GM21576 (cell line): ENCODE measurements around the gene ELOVL7.
"Not testable (repeated sequence)": the region's sequence is repeated elsewhere in the genome, so short reads cannot be mapped to it uniquely, and the experiment has no call there.

Source experiments
- ATAC-seq: cut with Tn5 transposase; IDR thresholded peaks from one replicate; pipeline ENCODE4 v1.9.1; 2021; ENCODE audit warnings: mild to moderate bottlenecking, moderate library complexity; ENCODE audit not compliant: unreplicated experiment

Gene ELOVL7

GRCh38 chr5:60833520-60833919, 10.5 kb downstream of the ELOVL7 start:
- no peak for ATAC-seq

- peak; percentile 51 for ATAC-seq
Measured at GRCh38 chr5:60830581-60831127, 13.4 kb downstream of the ELOVL7 start.

GRCh38 chr5:60829490-60830266, 14.4 kb downstream of the ELOVL7 start:
- ATAC-seq = no peak

GRCh38 chr5:60827201-60827600, 16.9 kb downstream of the ELOVL7 start:
- ATAC-seq = no peak

- peak; percentile 73 for ATAC-seq
Measured at GRCh38 chr5:60826653-60827052, 17.4 kb downstream of the ELOVL7 start.

GRCh38 chr5:60823574-60823973, 20.5 kb downstream of the ELOVL7 start:
- ATAC-seq = no peak

- no peak for ATAC-seq
Measured at GRCh38 chr5:60822285-60822556, 21.8 kb downstream of the ELOVL7 start.

GRCh38 chr5:60821488-60822284, 22.4 kb downstream of the ELOVL7 start:
- no peak for ATAC-seq

- no peak for ATAC-seq
Measured at GRCh38 chr5:60820593-60821487, 23.2 kb downstream of the ELOVL7 start.

- not testable (repeated sequence) for ATAC-seq
Measured at GRCh38 chr5:60816138-60816537, 27.9 kb downstream of the ELOVL7 start.

GRCh38 chr5:60814498-60814897, 29.6 kb downstream of the ELOVL7 start:
- ATAC-seq = no peak

- ATAC-seq = no peak
Measured at GRCh38 chr5:60812426-60812825, 31.6 kb downstream of the ELOVL7 start.

- ATAC-seq = peak; percentile 46
Measured at GRCh38 chr5:60811105-60811504, 33.0 kb downstream of the ELOVL7 start.

GRCh38 chr5:60810438-60811085, 33.5 kb downstream of the ELOVL7 start:
- peak; percentile 75 for ATAC-seq

- no peak for ATAC-seq
Measured at GRCh38 chr5:60809891-60810425, 34.1 kb downstream of the ELOVL7 start.

- ATAC-seq = no peak
Measured at GRCh38 chr5:60806591-60807243, 37.4 kb downstream of the ELOVL7 start.

GRCh38 chr5:60805463-60805862, 38.6 kb downstream of the ELOVL7 start:
- no peak for ATAC-seq

GRCh38 chr5:60803712-60804111, 40.4 kb downstream of the ELOVL7 start:
- ATAC-seq = no peak

GRCh38 chr5:60802986-60803385, 41.1 kb downstream of the ELOVL7 start:
- ATAC-seq = no peak

GRCh38 chr5:60802226-60802625, 41.8 kb downstream of the ELOVL7 start:
- no peak for ATAC-seq
